Astrocyte of the cerebellum (primary cell): Measurements from ENCODE around the gene ZIM2.

Experiments used
- DNase-seq: peaks from one replicate; pipeline ENCODE4 v3.0.0-alpha.2; 2011; ENCODE audit warnings: low read depth
- H3K4me3 ChIP-seq: 2 replicates; pipeline ENCODE4 v1.5.1; 2011; ENCODE audit warnings: mild to moderate bottlenecking, low read depth, low read length, moderate library complexity
- CTCF ChIP-seq: IDR thresholded peaks from 2 replicates; pipeline ENCODE4 v1.5.1; 2012; ENCODE audit warnings: low read length, low read depth, moderate library complexity, mild to moderate bottlenecking; ENCODE audit errors: missing control alignments
- in situ Hi-C: cut with HindIII; loops from 2 replicates; pipeline ENCODE4 v1.10.0; 2017; ENCODE audit warnings: low sequenced_read_pairs

ZIM2 gene

GRCh38 chr19:56874530-56874929, 34.0 kb upstream of the ZIM2 start:
- in situ Hi-C loops = no loop called here

GRCh38 chr19:56873493-56873892, 33.0 kb upstream of the ZIM2 start:
- H3K4me3 ChIP-seq = no peak overlapping the region
- DNase-seq = no peak
- in situ Hi-C loops = no loop called here
- no peak for TF ChIP-seq CTCF

More at GRCh38 chr19:56874530-56874929, 34.0 kb upstream of the ZIM2 start:
- no peak for DNase-seq
- TF ChIP-seq CTCF = no peak
- H3K4me3 ChIP-seq = no peak overlapping the region

DNA sequence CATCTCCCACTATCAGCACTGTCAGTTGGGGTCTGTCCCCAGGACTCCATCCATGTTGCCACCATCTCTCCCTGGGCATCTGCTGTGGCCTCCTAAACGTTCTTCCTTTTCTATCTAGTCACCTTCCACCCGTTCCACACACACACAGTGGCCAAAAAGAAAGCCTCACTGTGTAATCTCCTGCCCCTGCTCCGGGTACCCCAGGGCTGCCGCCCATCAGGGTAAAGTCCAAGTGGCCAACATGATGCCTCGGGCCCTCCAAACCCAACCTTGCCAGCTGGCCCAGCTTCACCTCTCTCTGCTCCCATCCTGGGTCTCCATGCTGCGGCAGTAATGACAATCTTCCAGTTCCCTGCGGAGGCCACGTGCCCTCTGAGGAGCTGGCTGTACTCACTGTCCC, 29.4 kb upstream of the ZIM2 start:
- no peak for TF ChIP-seq CTCF
- DNase-seq = no peak
- no peak overlapping the region for H3K4me3 ChIP-seq
- in situ Hi-C loops = no loop called here

GRCh38 chr19:56868446-56868845, 27.9 kb upstream of the ZIM2 start:
- no peak overlapping the region for H3K4me3 ChIP-seq
- in situ Hi-C loops = no loop called here
- no peak for DNase-seq
- TF ChIP-seq CTCF = no peak

GRCh38 chr19:56866538-56866937, 26.0 kb upstream of the ZIM2 start:
- in situ Hi-C loops = no loop called here
- no peak overlapping the region for H3K4me3 ChIP-seq
- no peak for DNase-seq
- no peak for TF ChIP-seq CTCF

GRCh38 chr19:56864443-56865125, 24.1 kb upstream of the ZIM2 start:
- DNase-seq = no peak
- no peak overlapping the region for H3K4me3 ChIP-seq
- TF ChIP-seq CTCF = no peak
- in situ Hi-C loops = no loop called here
